Gastrocnemius medialis (tissue), 4 donors: ENCODE results near the gene TNIK. TPM values are rescaled to one million over a fixed set of nuclear protein-coding genes. Genes with fewer than 3 reads are reported as not detected.

Experiments
- ATAC-seq, 2 donors: fragments of 150-250 bp; one replicate each; pipeline ENCODE4 v1.9.1; 2016
- DNase-seq, 2 donors: peaks; one replicate each; pipeline ENCODE4 v3.0.0-alpha.2; 2019
- H3K27ac ChIP-seq, 4 donors: fragments of 200-600 bp; sonication (generic); 1 replicate in 1 of 4; 2 replicates in 3 of 4; pipeline ENCODE4 v1.5.1; 2016 to 2018; ENCODE audit warnings: mild to moderate bottlenecking in 2 of 4, moderate library complexity in 1 of 4
- H3K27me3 ChIP-seq, 3 donors: fragments of 200-600 bp; sonication (generic) in 2 of 3; 1 replicate in 1 of 3; 2 replicates in 2 of 3; pipeline versions ENCODE4 v1.5.1 to v1.6.0; 2016 to 2019; ENCODE audit warnings: mild to moderate bottlenecking in 1 of 3, moderate library complexity in 1 of 3
- H3K36me3 ChIP-seq, 2 donors: fragments of 200-600 bp; sonication (generic) in 1 of 2; one replicate each; pipeline ENCODE4 v1.5.1; 2017 to 2018
- H3K4me1 ChIP-seq, 2 donors: fragments of 200-600 bp; sonication (generic) in 1 of 2; one replicate each; pipeline ENCODE4 v1.5.1; 2016 to 2017; ENCODE audit warnings: mild to moderate bottlenecking in 2 of 2
- H3K4me3 ChIP-seq, 4 donors: fragments of 200-600 bp; sonication (generic) in 3 of 4; 1 replicate in 1 of 4; 2 replicates in 3 of 4; pipeline ENCODE4 v1.5.1; 2016 to 2019; ENCODE audit warnings: mild to moderate bottlenecking in 2 of 4
- H3K9me3 ChIP-seq, 3 donors: fragments of 200-600 bp; sonication (generic) in 2 of 3; 1 replicate in 1 of 3; 2 replicates in 2 of 3; pipeline ENCODE4 v1.5.1; 2016 to 2019
- CTCF ChIP-seq, 5 experiments: fragments of 450-650 bp in 3 of 5; fragments of 200-600 bp in 2 of 5; sonication (generic) in 2 of 5; IDR thresholded peaks in 4 of 5; conservative IDR thresholded peaks in 1 of 5; 1 replicate in 4 of 5; 2 replicates in 1 of 5; pipeline ENCODE4 v1.5.1; 2016 to 2019; ENCODE audit warnings: antibody characterized with exemption in 5 of 5, mild to moderate bottlenecking in 3 of 5, moderate library complexity in 3 of 5
- POLR2A ChIP-seq, 2 donors: fragments of 450-650 bp; IDR thresholded peaks; one replicate each; pipeline ENCODE4 v1.6.1; 2017; ENCODE audit warnings: antibody characterized with exemption in 2 of 2, mild to moderate bottlenecking in 2 of 2, moderate library complexity in 2 of 2
- in situ Hi-C, 4 donors: fragments of 200-750 bp; cut with MboI; loops; one replicate each; pipeline versions ENCODE4 v1.15.0 to v1.8.0; 2017; ENCODE audit warnings: low sequenced_read_pairs in 4 of 4
- intact Hi-C: fragments of 100-400 bp; cut with DNase I; formaldehyde crosslinking; loops from one replicate; pipeline ENCODE4 v1.15.1; 2023; ENCODE audit warnings: low total_unique reads
- total RNA-seq, 4 donors: library from RNA; depleted of rRNA; stranded (reverse); fragments of >200 nt; gene quantifications; one replicate each; pipeline versions ENCODE4 v1.1.0 to v1.2.3, GENCODE V29; 2016

The TNIK gene
- total RNA-seq, 4 donors from 2014 or later, result 5.2 to 19.7 (median 10.6) TPM

- no peaks in the 10 kb centered on the region for H3K27me3 ChIP-seq
- no peaks in the 10 kb centered on the region for H3K36me3 ChIP-seq
- no peak for TF ChIP-seq CTCF (IDR thresholded peaks at IDR 0.05 in 4 of 5, conservative IDR thresholded peaks at IDR 0.05 in 1 of 5)
- no peak for TF ChIP-seq POLR2A (IDR thresholded peaks at IDR 0.05)
- no peaks in the 10 kb centered on the region for H3K9me3 ChIP-seq
- DNase-seq, result no peak
- H3K4me3 ChIP-seq, result no peak overlapping the region
- no peak overlapping the region for H3K27ac ChIP-seq
- H3K4me1 ChIP-seq, result peaks cover 25 to 31% of the 10 kb centered on the region in 2 donors
- intact Hi-C loops (no loop called here), in situ Hi-C loops (no loop called here)
- ATAC-seq, result no peak
Observed at GRCh38 chr3:171439996-171440395, 20.2 kb downstream of the TNIK start.

DNA sequence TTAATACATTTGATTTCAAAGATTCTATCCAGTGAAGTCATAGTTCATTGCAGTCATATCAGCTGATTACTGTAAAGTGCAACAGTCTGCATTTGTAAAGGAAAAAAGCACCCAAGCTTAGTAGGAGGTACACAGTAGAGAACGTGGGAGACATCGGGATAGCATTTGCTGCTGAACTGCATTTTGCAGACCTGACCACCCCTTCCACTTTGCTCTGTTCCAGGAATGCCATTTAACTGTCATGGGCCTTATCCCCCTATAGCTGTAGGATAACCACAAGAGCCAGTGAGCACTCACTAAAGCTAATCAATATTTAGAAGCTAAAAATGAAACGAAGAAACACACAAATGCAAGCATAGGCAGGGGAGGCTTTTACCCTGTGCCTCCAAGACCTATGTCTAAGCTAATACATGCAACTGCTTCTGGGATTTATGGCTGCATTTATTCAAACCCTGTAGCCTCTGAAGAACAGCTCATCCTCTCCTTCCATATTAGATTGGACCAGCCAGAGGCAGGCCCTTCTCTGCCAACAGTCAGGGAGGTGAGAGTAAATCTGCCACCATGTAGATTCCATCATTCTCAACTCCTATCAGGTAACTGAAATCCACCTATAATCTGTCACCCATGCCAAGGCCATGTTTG is 23.0 kb downstream of the TNIK start:
- H3K36me3 ChIP-seq, result no peaks in the 10 kb centered on the region
- no peaks in the 10 kb centered on the region for H3K9me3 ChIP-seq
- no peak for TF ChIP-seq CTCF (IDR thresholded peaks at IDR 0.05 in 4 of 5, conservative IDR thresholded peaks at IDR 0.05 in 1 of 5)
- TF ChIP-seq POLR2A (IDR thresholded peaks at IDR 0.05), result no peak
- intact Hi-C loops, result no loop called here
- in situ Hi-C loops, result no loop called here
- no peak overlapping the region for H3K4me3 ChIP-seq
- DNase-seq, result no peak
- no peak for ATAC-seq
- peaks cover 21% of the 10 kb centered on the region in 2 donors for H3K4me1 ChIP-seq
- no peak overlapping the region for H3K27ac ChIP-seq
- no peaks in the 10 kb centered on the region for H3K27me3 ChIP-seq

DNA sequence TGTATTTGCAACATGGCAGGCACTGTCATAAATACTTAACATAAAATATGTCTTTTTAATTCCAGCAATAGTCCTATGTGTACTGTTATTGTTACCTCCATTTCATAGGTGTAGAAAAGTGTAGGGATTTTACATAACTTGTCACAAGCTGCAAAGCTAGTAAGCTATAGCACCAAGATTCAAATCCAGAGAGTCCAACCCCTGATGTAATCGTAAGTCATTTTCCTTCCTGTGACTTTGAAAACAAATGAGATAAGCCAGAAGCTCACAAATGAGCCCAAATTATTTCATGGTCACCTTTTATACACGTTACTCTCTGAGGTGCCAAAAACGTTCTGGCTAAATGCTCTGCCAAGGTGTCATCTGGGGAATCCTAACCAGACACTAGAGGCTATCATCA is 23.8 kb downstream of the TNIK start:
- DNase-seq, result no peak
- ATAC-seq, result no peak
- Histone ChIP-seq H3K27ac (no peak overlapping the region), H3K4me1 (peaks cover 22 to 27% of the 10 kb centered on the region in 2 donors), H3K4me3 (no peak overlapping the region), H3K36me3 (no peaks in the 10 kb centered on the region), H3K9me3 (no peaks in the 10 kb centered on the region), H3K27me3 (no peaks in the 10 kb centered on the region)
- TF ChIP-seq CTCF (IDR thresholded peaks at IDR 0.05 in 4 of 5, conservative IDR thresholded peaks at IDR 0.05 in 1 of 5), result no peak
- TF ChIP-seq POLR2A (IDR thresholded peaks at IDR 0.05), result no peak
- in situ Hi-C loops, result no loop called here
- intact Hi-C loops, result no loop called here

- no peak for TF ChIP-seq CTCF (IDR thresholded peaks at IDR 0.05 in 4 of 5, conservative IDR thresholded peaks at IDR 0.05 in 1 of 5)
- no peak for TF ChIP-seq POLR2A (IDR thresholded peaks at IDR 0.05)
- Histone ChIP-seq H3K27me3 (no peaks in the 10 kb centered on the region), H3K9me3 (no peaks in the 10 kb centered on the region), H3K4me3 (no peak overlapping the region), H3K4me1 (peaks cover 22 to 27% of the 10 kb centered on the region in 2 donors), H3K27ac (no peak overlapping the region), H3K36me3 (no peaks in the 10 kb centered on the region)
- DNase-seq (no peak), ATAC-seq (no peak)
- intact Hi-C loops (loop anchor here (2.0 kb wide), 1 partner anchor 69 kb away; no protein-coding TSS in a partner anchor), in situ Hi-C loops (no loop called here)
Observed at GRCh38 chr3:171435757-171436156, 24.4 kb downstream of the TNIK start.

DNA sequence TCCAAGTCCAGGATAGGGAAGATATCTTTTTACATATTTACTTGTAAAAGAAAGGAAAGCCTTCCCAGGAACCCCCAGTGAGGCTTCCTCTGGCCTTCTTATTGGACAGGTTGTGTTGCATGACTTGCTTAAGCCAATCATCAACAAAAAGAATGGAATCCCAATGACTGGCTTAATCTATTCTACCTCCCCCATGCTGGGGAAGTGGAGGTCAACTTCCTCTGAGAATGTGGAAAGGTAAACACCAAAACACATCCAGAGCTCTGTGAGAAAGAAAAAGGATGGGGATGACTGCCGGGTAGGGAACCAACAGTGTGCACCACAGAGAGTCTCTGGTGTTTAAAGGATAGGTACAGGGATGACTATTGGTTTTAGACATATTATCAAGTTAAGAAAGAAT is 25.1 kb downstream of the TNIK start:
- intact Hi-C loops, result loop anchor here (2.0 kb wide), 1 partner anchor 70 kb away; no protein-coding TSS in a partner anchor

More for the DNA sequence above, 25.1 kb downstream of the TNIK start:
- TF ChIP-seq CTCF (IDR thresholded peaks at IDR 0.05 in 4 of 5, conservative IDR thresholded peaks at IDR 0.05 in 1 of 5) (no peak), POLR2A (IDR thresholded peaks at IDR 0.05) (no peak)
- ATAC-seq (no peak), DNase-seq (no peak)
- no peaks in the 10 kb centered on the region for H3K36me3 ChIP-seq
- in situ Hi-C loops, result no loop called here
- H3K4me3 ChIP-seq, result no peak overlapping the region
- H3K27me3 ChIP-seq, result no peaks in the 10 kb centered on the region
- H3K27ac ChIP-seq, result no peak overlapping the region
- H3K9me3 ChIP-seq, result no peaks in the 10 kb centered on the region
- H3K4me1 ChIP-seq, result peaks cover 22 to 27% of the 10 kb centered on the region in 2 donors
